ENCODE measurements around the gene DPP4. TPM values are rescaled to one million over a fixed set of nuclear protein-coding genes. Genes with fewer than 3 reads are reported as not detected.

The DPP4 gene
- total and polyA plus RNA-seq, 2 donors (not counting 3 experiments of a cell fraction or from before 2014, with no cell fraction given): 0.84 to 6.2 TPM

- Histone ChIP-seq H4K20me1 (replicated peaks; ENCODE audit: control insufficient read depth, extremely low read depth, insufficient read depth, low read length) (no peaks in the 10 kb centered on the region), H3K79me2 (ENCODE audit: control insufficient read depth, insufficient read depth, low read length) (no peaks in the 10 kb centered on the region), H3K27ac (ENCODE audit: insufficient read depth, low read depth, low read length) (no peak overlapping the region), H3K4me2 (ENCODE audit: insufficient read depth, low read length) (no peak overlapping the region), H3K9me1 (replicated peaks; ENCODE audit: control insufficient read depth, extremely low read depth, insufficient read depth, low read length) (no peaks in the 10 kb centered on the region), H3K9me3 (replicated peaks; ENCODE audit: control insufficient read depth, insufficient read depth, low read length) (no peaks in the 10 kb centered on the region), H3K36me3 (ENCODE audit: control insufficient read depth in 2 of 2, extremely low read depth in 1 of 2, insufficient read depth in 2 of 2, low read length in 2 of 2) (no peaks in the 10 kb centered on the region), H2AFZ (ENCODE audit: low read depth, low read length) (no peak overlapping the region), H3K9ac (replicated peaks; ENCODE audit: extremely low read depth, insufficient read depth, low read length) (no peak overlapping the region), H3K4me1 (ENCODE audit: control insufficient read depth, extremely low read depth, insufficient read depth, low read length) (no peaks in the 10 kb centered on the region), H3K27me3 (ENCODE audit: control insufficient read depth in 2 of 2, insufficient read depth in 2 of 2, low read length in 2 of 2) (no peaks in the 10 kb centered on the region), H3K4me3 (replicated peaks in 1 of 3; ENCODE audit: insufficient read depth in 1 of 3, low read depth in 1 of 3, low read length in 3 of 3) (no peak overlapping the region)
- dilution Hi-C loops (cut with MboI; ENCODE audit: extremely low pct_ligation_motif_present, low sequenced_read_pairs) (no loop called here), intact Hi-C loops (cut with micrococcal nuclease) (no loop called here)
- no peak for TF ChIP-seq EZH2 (IDR thresholded peaks at IDR 0.05; ENCODE audit: borderline replicate concordance, low read depth, low read length, severe bottlenecking)
- TF ChIP-seq JUN (IDR thresholded peaks at IDR 0.05; ENCODE audit: borderline replicate concordance, insufficient read depth, insufficient read length, low read depth): no peak
- no peak for TF ChIP-seq MAX (IDR thresholded peaks at IDR 0.05; ENCODE audit: insufficient read depth, insufficient read length)
- no peak for TF ChIP-seq CTCF (IDR thresholded peaks at IDR 0.05; ENCODE audit: extremely low read depth in 1 of 2, insufficient read depth in 1 of 2, low read depth in 1 of 2, low read length in 2 of 2)
- TF ChIP-seq POLR2A (IDR thresholded peaks at IDR 0.05; ENCODE audit: low read depth, low read length): no peak
- TF ChIP-seq GATA2 (IDR thresholded peaks at IDR 0.05; ENCODE audit: insufficient read depth, insufficient read length, low read depth, low read length): no peak
- TF ChIP-seq MYC (IDR thresholded peaks at IDR 0.05; ENCODE audit: low read depth, low read length): no peak
- TF ChIP-seq POLR2AphosphoS5 (IDR thresholded peaks at IDR 0.05; ENCODE audit: insufficient read depth, low read depth, low read length): no peak
- TF ChIP-seq FOS (IDR thresholded peaks at IDR 0.05; ENCODE audit: borderline replicate concordance, insufficient read depth, low read length): no peak
- CTCF ChIA-PET: interaction anchor here (0.9 to 1.1 kb wide), 2 partner anchors 161 to 163 kb away, joined by 3 read pairs; no protein-coding TSS in a partner anchor
- BruUV-seq (replicated peaks): no TSS peak
- no peak for DNase-seq (ENCODE audit: low read depth, low spot score)
- POLR2A ChIA-PET: no interaction called here
- FAIRE-seq: no peak
Observed at GRCh38 chr2:161961061-161961460, 113.0 kb downstream of the DPP4 start.
